ENCODE data around the gene SPESP1. TPM values are rescaled to one million over a fixed set of nuclear protein-coding genes. Genes with fewer than 3 reads are reported as not detected.

SPESP1 gene
- total RNA-seq, 4 donors from 2014 or later, result 1.3 to 3.6 (median 1.6) TPM

GRCh38 chr15:68924866-68925560 lies 5.3 kb upstream of the SPESP1 start:
- no peaks in the 10 kb centered on the region for H3K4me1 ChIP-seq
- H3K4me3 ChIP-seq, result no peak overlapping the region
- H3K27me3 ChIP-seq, result no peaks in the 10 kb centered on the region
- H3K9me3 ChIP-seq, result no peaks in the 10 kb centered on the region
- in situ Hi-C loops (cut with MboI; ENCODE audit: low sequenced_read_pairs in 4 of 4) (no loop called here), intact Hi-C loops (cut with DNase I; ENCODE audit: low total_unique reads) (loop anchor here (5.0 kb wide), 1 partner anchor 373 kb away; no protein-coding TSS in a partner anchor)
- no peak overlapping the region for H3K27ac ChIP-seq
- no peaks in the 10 kb centered on the region for H3K36me3 ChIP-seq
- peak in 4 of 5 experiments; percentile 44 to 69 (median 62) for TF ChIP-seq CTCF (IDR thresholded peaks at IDR 0.05 in 4 of 5, conservative IDR thresholded peaks at IDR 0.05 in 1 of 5)
- TF ChIP-seq POLR2A (IDR thresholded peaks at IDR 0.05), result no peak
- peak; percentile 52 to 55 for ATAC-seq
- peak; percentile 8 to 21 for DNase-seq

GRCh38 chr15:68933001-68933400 lies 2.7 kb downstream of the SPESP1 start:
- DNase-seq (no peak), ATAC-seq (no peak)
- Histone ChIP-seq H3K4me3 (no peak overlapping the region), H3K4me1 (no peaks in the 10 kb centered on the region), H3K36me3 (no peaks in the 10 kb centered on the region), H3K27ac (no peak overlapping the region), H3K9me3 (no peaks in the 10 kb centered on the region), H3K27me3 (no peaks in the 10 kb centered on the region)
- in situ Hi-C loops (cut with MboI; ENCODE audit: low sequenced_read_pairs in 4 of 4) (no loop called here), intact Hi-C loops (cut with DNase I; ENCODE audit: low total_unique reads) (no loop called here)
- TF ChIP-seq POLR2A (IDR thresholded peaks at IDR 0.05) (no peak), CTCF (IDR thresholded peaks at IDR 0.05 in 4 of 5, conservative IDR thresholded peaks at IDR 0.05 in 1 of 5) (no peak)

DNA sequence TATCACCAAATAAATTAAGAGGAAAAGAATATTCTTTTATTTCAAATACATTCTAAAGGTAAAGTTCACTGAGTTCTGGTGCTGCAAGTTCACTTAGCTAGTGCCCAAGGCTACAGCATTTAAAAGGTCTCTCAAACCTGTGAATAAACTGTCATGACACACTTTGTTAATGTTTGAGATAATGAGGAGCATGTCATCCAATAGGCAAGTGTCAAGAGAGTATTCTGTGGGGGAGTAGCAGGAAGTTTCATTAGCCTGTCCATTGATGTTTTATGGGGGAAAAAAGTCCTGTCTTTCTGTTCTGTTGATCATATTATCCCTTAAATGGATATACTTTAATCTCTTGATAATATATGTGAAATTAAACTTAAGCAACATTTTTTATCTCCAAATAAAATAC lies 4.0 kb downstream of the SPESP1 start:
- Histone ChIP-seq H3K9me3 (no peaks in the 10 kb centered on the region), H3K36me3 (no peaks in the 10 kb centered on the region), H3K27ac (no peak overlapping the region), H3K4me3 (no peak overlapping the region), H3K4me1 (no peaks in the 10 kb centered on the region), H3K27me3 (no peaks in the 10 kb centered on the region)
- intact Hi-C loops (cut with DNase I; ENCODE audit: low total_unique reads), result no loop called here
- no peak for DNase-seq
- TF ChIP-seq POLR2A (IDR thresholded peaks at IDR 0.05), result no peak
- TF ChIP-seq CTCF (IDR thresholded peaks at IDR 0.05 in 4 of 5, conservative IDR thresholded peaks at IDR 0.05 in 1 of 5), result no peak
- ATAC-seq, result no peak
- in situ Hi-C loops (cut with MboI; ENCODE audit: low sequenced_read_pairs in 4 of 4), result no loop called here

GRCh38 chr15:68935400-68935937 lies 5.1 kb downstream of the SPESP1 start:
- no peak for ATAC-seq
- Histone ChIP-seq H3K36me3 (no peaks in the 10 kb centered on the region), H3K4me1 (no peaks in the 10 kb centered on the region), H3K4me3 (no peak overlapping the region), H3K27ac (no peak overlapping the region), H3K27me3 (no peaks in the 10 kb centered on the region), H3K9me3 (no peaks in the 10 kb centered on the region)
- in situ Hi-C loops (cut with MboI; ENCODE audit: low sequenced_read_pairs in 4 of 4), result no loop called here
- DNase-seq, result no peak
- no peak for TF ChIP-seq CTCF (IDR thresholded peaks at IDR 0.05 in 4 of 5, conservative IDR thresholded peaks at IDR 0.05 in 1 of 5)
- no peak for TF ChIP-seq POLR2A (IDR thresholded peaks at IDR 0.05)
- intact Hi-C loops (cut with DNase I; ENCODE audit: low total_unique reads), result no loop called here

Data from gastrocnemius medialis (tissue), 4 donors.